D341Med (cell line): ENCODE measurements around the gene CDC42BPA.
"Not testable (repeated sequence)": the region's sequence is repeated elsewhere in the genome, so short reads cannot be mapped to it uniquely, and the experiment has no call there.

Experiments
- DNase-seq: peaks from one replicate; pipeline ENCODE4 v3.0.0; 2012; ENCODE audit warnings: low spot score

Gene CDC42BPA

GRCh38 chr1:227125929-227126545 lies 192.3 kb downstream of the CDC42BPA start:
- no peak for DNase-seq

- DNase-seq = no peak
Observed at GRCh38 chr1:227124473-227124872, 193.8 kb downstream of the CDC42BPA start.

- DNase-seq = no peak
Observed at GRCh38 chr1:227120826-227121225, 197.5 kb downstream of the CDC42BPA start.

- DNase-seq = no peak
Observed at GRCh38 chr1:227112538-227112937, 205.8 kb downstream of the CDC42BPA start.

- no peak for DNase-seq
Observed at GRCh38 chr1:227111782-227112181, 206.5 kb downstream of the CDC42BPA start.

- DNase-seq = not testable (repeated sequence)
Observed at GRCh38 chr1:227105291-227105690, 213.0 kb downstream of the CDC42BPA start.

GRCh38 chr1:227102056-227102455 lies 216.2 kb downstream of the CDC42BPA start:
- DNase-seq = no peak

GRCh38 chr1:227094249-227094966 lies 223.9 kb downstream of the CDC42BPA start:
- DNase-seq = no peak

- no peak for DNase-seq
Observed at GRCh38 chr1:227093309-227093708, 225.0 kb downstream of the CDC42BPA start.

- DNase-seq = no peak
Observed at GRCh38 chr1:227092069-227092468, 226.2 kb downstream of the CDC42BPA start.

GRCh38 chr1:227086636-227087035 lies 231.7 kb downstream of the CDC42BPA start:
- no peak for DNase-seq

GRCh38 chr1:227082999-227083746 lies 235.1 kb downstream of the CDC42BPA start:
- DNase-seq = no peak

GRCh38 chr1:227077783-227078182 lies 240.5 kb downstream of the CDC42BPA start:
- DNase-seq = no peak

- no peak for DNase-seq
Observed at GRCh38 chr1:227073786-227074185, 244.5 kb downstream of the CDC42BPA start.

GRCh38 chr1:227072991-227073390 lies 245.3 kb downstream of the CDC42BPA start:
- DNase-seq = no peak

GRCh38 chr1:227071895-227072587 lies 246.3 kb downstream of the CDC42BPA start:
- no peak for DNase-seq

GRCh38 chr1:227070638-227071285 lies 247.5 kb downstream of the CDC42BPA start:
- DNase-seq = no peak

- no peak for DNase-seq
Observed at GRCh38 chr1:227069490-227069889, 248.8 kb downstream of the CDC42BPA start.

- DNase-seq = no peak
Observed at GRCh38 chr1:227068883-227069282, 249.4 kb downstream of the CDC42BPA start.

GRCh38 chr1:227066999-227067398 lies 251.3 kb downstream of the CDC42BPA start:
- no peak for DNase-seq

- DNase-seq = no peak
Observed at GRCh38 chr1:227065311-227065710, 253.0 kb downstream of the CDC42BPA start.

GRCh38 chr1:227062306-227062705 lies 256.0 kb downstream of the CDC42BPA start:
- no peak for DNase-seq
